C1 segment of cervical spinal cord (tissue), 14 donors: Measurements from ENCODE around the gene TIMM10.

ENCODE experiments used
- DNase-seq, 14 donors: peaks; one replicate each; lab custom pipeline; 2025; lab: John Stamatoyannopoulos, UW

TIMM10 gene

DNA sequence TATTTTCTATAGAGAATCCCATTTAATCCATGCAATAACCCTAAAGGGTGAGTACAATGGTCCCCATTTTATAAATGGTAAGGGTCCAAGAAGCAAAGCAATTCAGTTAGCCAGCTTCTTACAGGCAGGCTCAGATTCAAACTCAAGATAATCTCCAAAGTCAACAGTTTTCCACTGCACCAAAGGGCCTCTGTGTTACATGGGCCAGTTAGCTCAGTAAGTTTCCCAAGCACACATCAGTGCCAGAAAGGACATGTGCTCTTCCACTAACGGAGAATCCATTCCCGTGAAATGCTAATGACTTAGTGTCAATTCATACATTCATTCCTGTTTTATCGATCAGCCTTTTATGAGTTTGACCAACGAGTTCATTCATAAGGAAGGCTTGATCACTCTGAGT, 26.0 kb downstream of the TIMM10 start:
- DNase-seq: no peak

DNA sequence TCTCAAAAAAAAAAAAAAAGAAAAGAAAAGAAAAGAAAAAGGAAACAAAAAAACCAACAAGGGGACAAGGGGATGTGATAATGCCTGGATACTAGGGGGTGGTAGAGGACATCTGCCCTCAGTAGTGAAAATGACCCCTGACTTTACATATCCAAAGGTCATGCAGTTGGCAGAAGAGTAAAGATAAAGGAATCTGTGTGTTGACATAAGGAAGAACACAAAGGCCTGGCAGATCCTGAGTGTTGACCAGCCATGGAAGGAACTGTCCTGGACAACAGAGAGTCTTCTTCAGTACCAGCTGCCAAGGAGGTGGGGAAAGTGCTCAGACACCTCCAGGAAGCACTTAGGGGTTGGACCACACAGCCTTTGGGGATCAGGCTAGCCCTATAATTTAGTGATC, 27.7 kb downstream of the TIMM10 start:
- no peak for DNase-seq

DNA sequence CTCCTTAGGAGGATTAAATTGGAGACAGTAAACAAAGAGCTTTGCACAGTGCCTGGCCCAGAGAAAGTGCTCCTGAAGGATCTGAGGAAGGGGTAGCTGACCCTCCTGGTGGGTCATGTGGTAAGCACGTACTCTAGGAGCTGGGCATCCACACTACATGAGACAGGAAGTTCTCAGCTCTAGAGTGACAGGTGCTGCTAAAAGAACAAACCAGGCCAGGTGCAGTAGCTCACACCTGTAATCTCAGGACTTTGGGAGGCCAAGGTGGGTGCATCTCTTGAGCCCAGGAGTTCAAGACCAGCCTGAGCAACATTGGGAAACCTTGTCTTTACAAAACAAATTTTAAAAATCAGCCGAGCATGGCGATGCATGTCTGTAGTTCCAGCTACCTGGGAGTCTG, 28.2 kb downstream of the TIMM10 start:
- no peak for DNase-seq

DNA sequence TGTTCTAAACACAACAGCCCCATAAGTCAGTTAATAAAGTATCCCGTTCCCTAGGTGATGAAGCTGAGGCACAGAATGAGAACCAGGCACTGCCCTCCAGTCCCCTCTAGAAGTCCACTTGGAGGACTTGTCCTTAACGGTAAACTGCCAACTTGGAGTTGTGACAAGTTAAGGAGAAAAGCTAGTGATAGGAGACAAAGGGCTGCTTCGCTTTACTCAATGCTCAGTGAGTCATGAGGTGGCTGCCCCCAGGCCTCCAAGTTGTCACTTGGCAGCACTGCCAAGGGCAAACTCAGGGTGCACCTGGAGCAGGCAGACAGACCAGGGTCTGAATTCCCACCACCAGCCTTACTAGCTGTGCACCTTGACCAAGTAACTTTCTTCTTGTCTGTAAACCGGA, 28.6 kb downstream of the TIMM10 start:
- DNase-seq: peak in 1 of 14 donors; percentile 32

DNA sequence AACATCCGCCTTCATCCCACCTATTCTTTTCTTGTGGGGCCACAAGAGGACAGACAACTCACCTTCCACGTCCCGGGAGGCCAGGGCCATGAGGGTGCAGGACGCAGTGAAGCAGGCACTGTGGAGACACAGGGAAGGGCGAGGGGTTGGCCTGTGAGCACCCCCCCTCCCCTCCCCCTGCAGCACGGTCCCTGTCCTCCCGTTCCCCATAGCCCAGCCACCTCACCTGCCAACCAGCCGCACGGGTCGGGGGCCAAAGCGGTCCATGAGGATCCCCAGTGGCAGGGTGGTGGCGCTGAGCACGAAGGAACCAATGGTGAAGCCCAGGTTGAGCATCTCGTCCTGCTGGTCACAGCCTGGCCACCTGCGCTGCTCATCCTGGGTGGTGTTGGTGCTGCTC, 29.6 kb downstream of the TIMM10 start:
- DNase-seq: no peak

DNA sequence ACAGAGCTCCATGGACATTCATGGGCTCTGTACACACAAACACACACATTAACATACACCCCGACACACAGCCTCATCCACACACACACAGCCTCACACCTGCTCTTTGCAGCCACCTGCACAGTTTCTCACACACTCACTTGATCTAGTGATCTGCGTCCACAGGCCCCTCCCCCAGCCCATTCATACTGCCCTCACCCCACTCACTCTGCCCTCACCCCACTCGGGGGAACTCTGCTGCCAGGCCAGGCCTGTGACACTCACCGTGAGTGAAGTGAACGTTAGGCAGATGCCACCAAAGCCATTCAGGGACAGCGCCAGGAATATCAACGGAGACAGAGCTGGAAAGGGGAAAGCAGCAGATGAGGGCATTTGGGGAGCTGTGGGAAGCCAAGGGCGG, 30.0 kb downstream of the TIMM10 start:
- no peak for DNase-seq

DNA sequence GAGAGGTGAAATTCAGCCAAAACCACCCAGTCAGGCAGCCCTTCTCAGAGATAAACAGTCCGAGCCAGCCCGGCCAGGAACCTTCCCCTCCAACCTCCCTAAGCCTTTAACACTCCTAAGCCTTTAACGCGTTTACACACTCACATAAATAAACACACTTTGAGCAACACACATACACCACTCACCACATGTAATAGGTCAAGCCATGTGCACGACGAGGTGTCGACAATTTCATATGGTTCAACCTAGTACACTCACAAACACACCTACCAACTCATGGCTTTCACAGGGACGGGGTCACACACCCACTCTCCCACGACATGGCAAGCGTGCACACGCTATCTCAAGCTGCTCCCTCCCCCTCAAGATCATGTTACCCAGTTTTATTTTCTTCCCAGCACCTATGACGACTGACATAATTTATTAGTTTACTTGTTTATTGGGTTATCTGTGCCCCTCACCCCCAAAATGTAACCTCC, 30.5 kb downstream of the TIMM10 start:
- peak in 1 of 14 donors; percentile 41 for DNase-seq

DNA sequence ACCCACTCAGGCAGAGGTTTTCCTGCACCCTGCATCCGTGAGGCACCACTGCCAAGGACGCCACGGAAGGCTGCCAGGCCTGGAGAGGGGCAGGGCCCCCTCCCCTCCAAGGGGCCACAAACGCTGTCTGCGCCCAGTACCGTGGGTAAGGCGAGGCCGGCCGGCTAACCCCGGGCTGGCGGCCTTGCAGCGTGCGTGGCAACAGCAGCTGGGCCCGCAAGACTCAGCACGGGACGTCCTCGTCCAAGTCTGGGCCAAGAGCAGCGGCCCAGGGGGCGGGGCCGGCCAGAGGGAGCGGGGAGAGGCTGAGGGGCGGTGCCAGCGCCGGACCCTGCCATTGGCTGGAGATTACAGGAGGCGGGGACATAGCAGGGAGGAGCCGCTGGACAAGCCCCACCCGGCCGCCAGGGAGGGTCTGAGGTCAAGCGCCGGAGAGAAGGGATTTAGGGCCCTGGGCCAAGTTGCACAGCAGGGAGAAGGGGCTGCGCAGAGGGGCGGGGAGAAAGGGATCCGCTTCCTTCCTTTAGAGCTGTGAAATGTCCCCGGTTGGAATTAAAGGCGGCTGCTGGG, 31.1 kb downstream of the TIMM10 start:
- peak; percentile 14 to 92 (median 81) for DNase-seq

DNA sequence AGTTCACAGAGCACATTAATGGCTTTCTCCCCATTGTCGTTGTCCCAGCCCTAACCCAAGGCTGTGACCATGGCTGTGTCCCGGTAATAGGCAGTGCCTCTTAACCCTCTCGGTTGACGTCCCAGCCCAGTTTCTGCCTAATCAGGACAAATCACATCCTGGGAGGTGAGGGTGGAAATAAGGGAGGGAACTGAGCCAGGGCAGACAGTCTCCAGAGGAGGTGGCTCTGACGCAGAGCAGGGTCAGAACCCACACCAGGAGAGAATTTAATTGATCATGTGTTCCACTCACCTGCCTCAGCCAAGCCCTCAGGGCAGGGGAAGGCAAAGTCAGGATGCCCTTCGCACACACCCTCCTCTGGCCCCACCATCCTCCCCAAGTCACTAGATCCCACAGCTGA, 32.0 kb downstream of the TIMM10 start:
- no peak for DNase-seq

DNA sequence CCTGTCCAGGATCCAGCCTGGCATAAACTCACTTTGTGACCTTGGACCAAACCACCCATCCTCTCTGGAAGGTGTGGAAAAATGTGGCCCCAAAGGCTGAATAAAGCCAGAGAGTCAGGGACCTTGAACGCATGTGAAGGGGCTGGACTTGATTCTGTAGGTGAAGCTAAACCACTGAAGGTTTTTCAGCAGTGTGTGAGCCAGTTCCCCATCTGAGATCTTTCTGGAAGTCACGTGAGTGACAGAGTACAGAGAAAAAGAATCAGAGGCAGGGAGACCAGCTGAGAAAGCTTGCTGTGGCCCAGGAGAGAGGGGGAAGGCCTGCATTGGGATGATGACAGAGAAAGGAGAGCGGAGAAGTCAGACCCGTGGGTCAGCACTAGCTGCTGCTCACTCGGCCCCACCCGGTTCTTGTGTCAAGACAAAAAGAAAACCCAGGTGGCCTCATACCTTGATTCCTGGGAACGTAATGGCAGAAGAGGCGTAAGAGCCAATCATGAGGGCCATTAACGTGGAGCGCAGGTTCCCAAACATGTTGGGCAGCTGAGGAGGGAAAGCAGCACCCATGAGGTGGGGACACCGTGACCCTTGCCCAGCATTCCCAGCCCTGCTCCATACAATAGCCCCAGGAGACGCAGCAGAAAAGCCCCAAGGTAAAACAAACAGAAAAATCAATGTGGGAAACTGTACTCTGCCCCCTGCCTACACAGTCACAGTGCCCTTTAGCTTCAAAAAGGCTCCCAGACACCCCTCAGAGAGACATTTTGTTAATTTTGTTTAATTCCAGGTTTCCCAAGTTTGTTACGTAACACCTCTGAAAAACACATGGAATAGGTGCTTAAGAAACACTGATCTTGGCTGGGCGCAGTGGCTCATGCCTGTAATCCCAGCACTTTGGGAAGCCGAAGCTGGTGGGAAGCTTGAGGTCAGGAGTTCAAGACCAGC, 33.0 kb downstream of the TIMM10 start:
- no peak for DNase-seq

DNA sequence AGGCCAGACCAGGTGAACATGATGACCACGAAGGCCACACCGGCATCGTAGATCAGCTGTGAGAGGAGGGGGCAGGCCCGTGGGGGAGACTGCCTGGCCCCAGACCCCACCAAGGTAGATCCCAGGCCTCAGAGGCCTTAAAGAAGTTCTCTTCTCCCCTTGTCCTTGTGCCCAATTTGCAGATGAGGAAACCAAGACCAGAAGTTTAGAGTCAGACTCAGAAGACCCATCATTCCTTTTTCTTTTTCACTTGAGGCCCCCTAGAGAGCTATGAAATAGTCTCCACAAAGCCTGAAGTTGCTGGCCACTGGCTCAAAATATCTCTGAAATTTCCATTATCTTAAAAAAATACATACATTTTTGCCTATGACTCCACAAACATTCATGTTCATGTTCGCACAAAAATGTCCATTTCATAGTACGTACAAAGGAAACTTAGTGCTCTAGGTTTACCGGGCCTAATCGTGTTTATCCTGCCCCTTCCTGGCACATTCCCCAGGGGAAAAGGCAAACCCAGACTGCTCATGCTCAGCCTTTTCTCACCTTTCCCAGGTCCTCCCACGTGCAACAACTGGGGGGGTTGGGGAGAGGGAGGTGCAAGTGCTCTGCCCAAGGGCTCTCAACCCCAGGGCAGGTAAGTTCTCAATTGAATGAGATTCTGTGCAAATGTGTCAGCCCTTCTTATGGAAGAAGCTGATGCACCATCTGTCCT, 34.3 kb downstream of the TIMM10 start:
- no peak for DNase-seq

DNA sequence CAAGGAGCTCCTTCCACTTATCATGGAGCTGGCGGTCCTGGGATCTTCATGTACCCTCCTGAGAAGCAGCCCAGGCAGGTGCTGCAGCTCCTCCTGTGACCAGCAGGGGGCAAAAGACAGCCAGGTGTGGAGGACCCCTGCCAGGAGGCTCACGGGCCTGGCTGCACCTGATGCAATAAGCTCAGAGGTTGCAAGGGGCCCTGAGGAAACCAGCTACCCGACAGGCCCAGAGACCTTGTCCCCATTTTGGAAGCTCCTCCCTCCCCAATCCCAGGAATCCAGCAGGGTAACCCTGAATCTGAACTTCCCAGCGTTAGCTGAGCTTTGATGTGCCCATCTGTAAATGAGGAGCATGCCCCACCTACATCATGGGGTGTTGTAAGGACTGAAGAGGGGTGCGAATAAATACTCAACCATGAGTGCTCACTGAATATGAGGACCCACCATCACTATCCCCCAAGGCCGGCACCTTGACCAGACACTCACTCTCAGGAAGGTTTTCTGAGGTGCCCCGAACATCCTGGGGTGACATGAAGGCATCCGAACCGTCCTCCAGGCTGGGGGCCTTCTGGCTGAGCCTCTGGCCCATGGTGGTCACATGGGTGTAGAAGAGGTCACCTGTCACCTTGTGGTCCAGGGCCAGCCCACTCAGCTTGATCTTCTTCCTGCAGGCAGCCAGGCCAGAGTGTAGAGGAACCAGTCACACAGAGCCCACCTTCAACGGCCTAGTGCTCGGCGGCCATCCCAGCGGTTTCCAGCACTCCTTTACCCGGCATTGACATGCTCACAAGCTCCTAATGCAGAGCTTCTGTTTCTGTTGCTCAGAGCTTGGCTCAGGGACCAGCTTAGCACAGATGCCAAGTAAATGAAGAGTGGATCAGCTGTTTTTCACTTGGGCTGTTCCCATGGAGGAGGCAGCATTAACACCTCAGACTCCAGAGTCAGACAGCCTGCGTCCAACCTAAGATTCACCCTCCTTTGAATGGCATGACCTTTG, 36.7 kb downstream of the TIMM10 start:
- peak in 3 of 14 donors; percentile 11 to 37 (median 35) for DNase-seq

DNA sequence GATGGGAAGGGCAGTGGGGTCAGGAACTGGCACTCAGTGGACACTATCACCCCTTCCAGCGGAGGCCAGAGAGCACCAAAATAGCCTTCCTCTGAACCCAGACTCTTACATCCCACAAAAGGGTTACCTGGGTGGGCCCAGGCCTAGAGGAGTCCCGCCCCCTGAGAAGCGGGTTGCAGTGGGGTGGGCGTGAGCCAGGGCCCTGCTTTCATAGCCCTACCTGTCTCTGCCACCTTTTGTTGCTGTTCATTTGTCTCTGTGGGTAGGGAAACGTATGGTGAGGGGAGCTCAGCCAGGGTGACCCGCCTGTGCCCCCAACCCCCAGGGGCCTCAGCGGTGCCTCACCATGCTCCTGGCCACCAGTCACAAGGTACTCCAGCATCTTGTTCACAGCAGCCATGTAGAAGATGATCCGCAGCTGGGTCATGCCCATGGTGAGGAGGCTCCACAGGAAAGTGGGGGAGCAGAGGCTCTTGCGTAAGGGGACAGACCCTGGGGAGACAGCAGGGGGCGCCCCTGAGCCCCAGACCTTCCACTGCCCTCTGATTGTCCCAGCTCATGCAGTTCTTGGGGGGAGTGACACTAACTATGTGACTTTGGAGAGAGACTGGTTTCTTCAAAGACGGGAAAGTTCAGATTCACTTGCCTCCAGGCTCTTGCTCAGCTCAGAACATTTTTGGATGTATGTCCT, 39.0 kb downstream of the TIMM10 start:
- DNase-seq: no peak

DNA sequence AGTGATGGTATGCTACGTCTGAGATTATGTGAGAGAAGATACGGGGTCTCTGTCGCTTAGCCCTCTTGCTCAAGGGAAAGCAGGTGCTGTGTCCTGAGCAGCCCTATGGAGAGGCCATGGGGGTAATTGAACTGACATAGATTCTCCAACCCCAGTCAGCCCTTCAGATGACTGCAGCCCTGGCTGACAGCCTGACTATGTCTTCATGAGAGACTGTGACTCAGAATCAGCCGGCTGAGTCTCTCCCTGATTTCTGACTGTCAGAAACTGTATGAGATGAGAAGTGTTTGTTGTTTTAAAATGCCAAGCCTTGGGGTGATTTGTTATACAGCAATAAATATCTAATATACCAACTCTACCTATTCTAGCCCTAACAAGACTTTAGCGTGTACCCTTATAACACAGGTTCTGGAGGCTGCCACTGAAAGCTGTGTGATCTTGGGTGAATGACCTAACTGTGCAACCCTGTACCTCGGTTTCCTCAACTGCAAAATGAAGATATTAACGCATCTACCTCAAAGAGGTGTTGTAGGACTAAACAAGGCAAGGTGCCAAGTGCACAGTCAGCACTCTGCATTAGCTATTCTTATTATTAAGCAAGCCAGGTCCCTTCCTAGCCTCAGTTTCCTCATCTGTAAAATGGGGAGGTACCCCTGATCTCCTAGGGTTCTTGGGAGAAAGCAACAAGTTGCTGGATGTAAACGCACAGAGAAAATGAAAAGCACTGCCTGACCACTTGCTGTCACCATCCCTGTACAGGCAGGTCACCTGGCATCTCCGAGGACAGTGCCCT, 39.9 kb downstream of the TIMM10 start:
- DNase-seq: no peak

DNA sequence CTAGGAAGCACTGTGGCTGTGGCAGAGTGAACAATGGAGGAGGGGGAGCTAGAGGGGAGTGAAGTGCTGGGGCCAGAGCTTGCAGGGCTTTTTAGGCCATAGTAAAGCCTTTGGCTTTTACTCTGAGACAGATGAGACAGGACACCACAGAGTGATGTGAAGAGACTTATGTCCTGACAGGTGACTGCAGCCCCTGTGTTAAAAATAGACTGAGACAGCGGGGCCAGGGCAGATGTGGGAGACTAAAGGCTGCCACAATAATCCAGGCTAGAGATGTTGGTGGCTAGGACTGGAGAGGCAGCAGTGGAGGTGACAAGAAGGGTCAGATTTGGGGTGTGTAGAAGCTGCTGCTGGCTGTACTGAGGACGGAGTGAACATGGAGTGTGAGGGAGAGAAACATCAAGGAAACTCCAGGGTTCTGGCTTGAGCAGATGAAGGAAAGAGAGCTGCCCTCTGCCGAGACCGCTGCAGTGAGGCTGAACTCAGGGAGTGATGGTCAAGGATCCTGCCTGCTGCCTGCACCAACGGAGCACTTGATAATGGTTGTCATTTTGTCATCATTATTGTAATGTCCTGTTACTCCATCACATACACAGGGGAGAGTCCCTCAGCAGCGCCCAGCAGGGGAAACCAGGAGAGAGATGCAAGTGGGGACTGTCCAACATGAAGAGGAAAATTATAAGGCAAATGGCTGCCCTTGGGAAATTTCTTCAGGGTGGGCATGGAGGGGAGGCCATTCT, 42.5 kb downstream of the TIMM10 start:
- DNase-seq: no peak

DNA sequence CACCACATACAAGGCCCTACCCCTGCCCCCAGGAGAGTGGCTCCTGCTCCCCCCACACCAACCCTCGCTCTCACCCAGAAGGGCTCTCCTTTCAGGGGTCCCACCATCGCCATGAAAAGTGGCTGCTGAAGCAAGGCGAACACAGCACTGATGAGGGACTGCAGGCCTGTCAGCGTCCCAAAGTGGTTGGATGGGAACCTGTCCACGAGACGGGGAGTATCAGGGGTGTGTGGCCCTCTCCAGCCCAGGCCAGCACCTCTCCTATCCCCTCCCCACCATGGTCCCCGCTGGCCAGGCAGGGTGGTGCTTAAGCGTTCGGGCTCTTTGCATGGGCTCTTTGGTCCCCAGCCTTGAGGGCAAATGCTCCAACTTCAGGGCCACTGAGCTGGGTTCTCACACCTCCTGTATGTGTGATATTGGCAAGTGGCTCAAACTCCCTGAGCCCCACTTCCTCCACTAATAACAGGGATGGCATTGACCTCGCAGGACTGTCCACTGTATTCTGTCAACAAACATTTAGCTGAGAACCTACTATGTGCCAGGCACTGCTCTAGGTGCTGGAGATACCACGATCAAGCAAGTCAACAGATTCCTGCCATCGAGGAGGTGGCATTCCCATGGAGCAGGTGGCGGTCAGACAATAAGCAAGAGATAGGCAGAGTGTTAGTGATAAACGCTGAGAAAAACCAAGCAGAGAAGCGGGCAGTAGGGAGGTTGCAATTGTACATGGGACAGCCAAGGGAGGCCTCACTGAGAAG, 43.4 kb downstream of the TIMM10 start:
- DNase-seq: no peak

DNA sequence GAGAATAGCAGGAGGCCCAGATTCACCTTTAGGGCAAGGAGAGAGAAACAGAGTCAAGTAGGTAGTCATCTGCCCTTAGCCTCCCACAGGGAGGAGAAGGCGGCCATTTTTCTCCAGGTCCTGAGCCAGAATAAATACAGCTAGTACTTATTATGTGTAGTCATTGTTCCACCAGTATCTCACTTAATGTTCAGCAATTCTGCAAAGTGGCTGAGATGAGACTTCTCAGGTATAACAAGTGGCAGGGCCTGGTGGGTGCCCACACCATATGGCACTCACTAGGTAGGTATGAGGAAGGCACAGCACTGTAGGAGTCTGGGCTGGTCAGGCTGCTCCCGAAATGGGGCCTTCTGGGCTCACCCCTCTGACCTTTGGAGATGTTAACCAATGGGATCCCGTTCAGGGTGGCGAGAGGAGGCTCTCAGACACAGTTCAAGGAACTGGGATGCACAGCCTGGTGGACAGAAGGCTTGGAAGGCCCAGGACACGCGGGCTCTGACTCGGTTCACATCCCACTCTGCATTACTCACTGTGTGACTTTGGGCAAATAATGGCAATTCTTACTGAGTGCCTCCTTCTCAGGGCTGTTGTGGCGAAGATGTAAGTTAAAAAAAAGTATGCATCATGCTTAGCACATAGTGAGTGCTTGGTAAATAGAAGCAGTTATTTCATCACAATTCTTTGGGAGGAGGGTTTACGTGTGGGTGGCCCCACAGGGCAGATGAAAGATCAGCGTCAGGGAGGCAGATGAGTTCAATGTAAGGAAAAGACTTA, 45.1 kb downstream of the TIMM10 start:
- no peak for DNase-seq
